LNCAP (cell line): Measurements from ENCODE around the gene PDZD4.

Experiments used
- TF ChIP-seq, protein P1 (sequence below): fragments of 450-650 bp; IDR thresholded peaks from 2 replicates; pipeline ENCODE4 v1.5.1; 2017; ENCODE audit warnings: mild to moderate bottlenecking

Gene PDZD4

GRCh38 chrX:153870288-153870690 lies 39.9 kb upstream of the PDZD4 start:
- TF ChIP-seq, protein P1, sequence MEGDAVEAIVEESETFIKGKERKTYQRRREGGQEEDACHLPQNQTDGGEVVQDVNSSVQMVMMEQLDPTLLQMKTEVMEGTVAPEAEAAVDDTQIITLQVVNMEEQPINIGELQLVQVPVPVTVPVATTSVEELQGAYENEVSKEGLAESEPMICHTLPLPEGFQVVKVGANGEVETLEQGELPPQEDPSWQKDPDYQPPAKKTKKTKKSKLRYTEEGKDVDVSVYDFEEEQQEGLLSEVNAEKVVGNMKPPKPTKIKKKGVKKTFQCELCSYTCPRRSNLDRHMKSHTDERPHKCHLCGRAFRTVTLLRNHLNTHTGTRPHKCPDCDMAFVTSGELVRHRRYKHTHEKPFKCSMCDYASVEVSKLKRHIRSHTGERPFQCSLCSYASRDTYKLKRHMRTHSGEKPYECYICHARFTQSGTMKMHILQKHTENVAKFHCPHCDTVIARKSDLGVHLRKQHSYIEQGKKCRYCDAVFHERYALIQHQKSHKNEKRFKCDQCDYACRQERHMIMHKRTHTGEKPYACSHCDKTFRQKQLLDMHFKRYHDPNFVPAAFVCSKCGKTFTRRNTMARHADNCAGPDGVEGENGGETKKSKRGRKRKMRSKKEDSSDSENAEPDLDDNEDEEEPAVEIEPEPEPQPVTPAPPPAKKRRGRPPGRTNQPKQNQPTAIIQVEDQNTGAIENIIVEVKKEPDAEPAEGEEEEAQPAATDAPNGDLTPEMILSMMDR = no peak

GRCh38 chrX:153869473-153870287 lies 39.3 kb upstream of the PDZD4 start:
- TF ChIP-seq, protein P1 = no peak

GRCh38 chrX:153868576-153869472 lies 38.5 kb upstream of the PDZD4 start:
- TF ChIP-seq, protein P1 = no peak

DNA sequence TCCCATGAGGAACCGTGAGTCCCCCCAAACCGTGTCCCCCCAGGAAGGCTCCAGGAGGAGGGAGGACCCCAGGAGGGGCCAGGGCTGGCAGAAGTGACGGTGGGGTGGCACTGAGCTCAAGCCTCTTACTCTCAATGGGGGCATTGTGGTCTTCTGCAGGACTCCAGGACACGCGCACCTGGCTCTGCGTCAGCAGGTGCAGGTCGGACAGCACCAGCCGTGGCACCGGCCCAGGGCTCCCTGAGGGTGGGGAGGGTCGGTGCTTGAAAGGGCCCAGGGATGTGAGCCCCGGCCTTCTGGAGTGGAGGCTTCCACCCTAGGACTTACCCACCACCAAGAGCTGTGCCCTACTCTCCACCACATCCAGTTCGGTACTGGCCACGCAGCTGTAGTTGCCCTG lies 37.3 kb upstream of the PDZD4 start:
- TF ChIP-seq, protein P1 = no peak

GRCh38 chrX:153867139-153867538 lies 36.8 kb upstream of the PDZD4 start:
- TF ChIP-seq, protein P1 = no peak

- TF ChIP-seq, protein P1 = no peak
These were observed 36.1 kb upstream of the PDZD4 start for GRCh38 chrX:153866302-153867019.

DNA sequence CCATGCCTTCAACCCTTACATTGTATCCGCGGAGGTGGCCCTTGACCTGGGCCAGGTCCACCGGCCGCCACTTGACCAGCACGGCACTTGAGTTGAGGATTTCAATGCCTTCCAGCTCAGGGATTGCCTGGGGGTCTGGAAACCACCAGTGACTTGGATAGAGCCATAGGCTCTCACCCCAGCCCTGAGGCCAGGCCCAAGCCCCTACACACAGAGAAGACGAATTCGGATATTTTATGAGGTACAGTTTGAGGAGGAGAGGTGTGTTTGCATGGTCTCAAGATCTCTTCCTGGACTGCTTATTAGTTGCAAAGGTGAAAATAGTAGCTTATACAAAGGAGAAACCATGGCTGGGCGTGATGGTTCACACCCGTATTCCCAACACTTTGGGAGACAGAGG lies 35.3 kb upstream of the PDZD4 start:
- TF ChIP-seq, protein P1 = no peak
